ENCODE results near the gene ATP6V1B1. TPM values are rescaled to one million over a fixed set of nuclear protein-coding genes. Genes with fewer than 3 reads are reported as not detected.

ATP6V1B1 gene
- total and polyA plus RNA-seq, 2 of the 13 experiments (the other 11 are each of a cell fraction or from before 2014, with no cell fraction given), result 0.58 to 1.6 TPM

- no peak for TF ChIP-seq ATF2 (CRISPR knock-in tag; IDR thresholded peaks at IDR 0.05)
- TF ChIP-seq ZNF605 (CRISPR knock-in tag; IDR thresholded peaks at IDR 0.05), result 0 out of 2 replicates have a peak, but pooled peaks have one; percentile 35
- no peak for TF ChIP-seq DPF2 (CRISPR knock-in tag; IDR thresholded peaks at IDR 0.05; ENCODE audit: borderline replicate concordance, low read depth)
- no peak for TF ChIP-seq ISL2 (CRISPR knock-in tag; IDR thresholded peaks at IDR 0.05)
- TF ChIP-seq CREB3 (CRISPR knock-in tag; IDR thresholded peaks at IDR 0.05), result no peak
- no peak for TF ChIP-seq RFXAP (CRISPR knock-in tag; IDR thresholded peaks at IDR 0.05; ENCODE audit: borderline replicate concordance)
- TF ChIP-seq ETV6 (CRISPR knock-in tag; conservative IDR thresholded peaks at IDR 0.05), result no peak
- TF ChIP-seq CEBPG (CRISPR knock-in tag; IDR thresholded peaks at IDR 0.05), result no peak
- no peak for TF ChIP-seq ZBTB44 (CRISPR knock-in tag; IDR thresholded peaks at IDR 0.05)
- no peak for TF ChIP-seq ZNF382 (CRISPR knock-in tag; IDR thresholded peaks at IDR 0.05; ENCODE audit: borderline replicate concordance)
- no peak for TF ChIP-seq ATAD3A (CRISPR knock-in tag; IDR thresholded peaks at IDR 0.05)
- no peak for TF ChIP-seq ZKSCAN8 (CRISPR knock-in tag; IDR thresholded peaks at IDR 0.05; ENCODE audit: borderline replicate concordance)
- TF ChIP-seq ZBTB26 (CRISPR knock-in tag; IDR thresholded peaks at IDR 0.05; ENCODE audit: borderline replicate concordance), result no peak
- peak; percentile 48; the same call in 1 of the 2 replicates for TF ChIP-seq ZNF274 (CRISPR knock-in tag; IDR thresholded peaks at IDR 0.05)
- no peak for TF ChIP-seq ZHX1 (CRISPR knock-in tag; IDR thresholded peaks at IDR 0.05; ENCODE audit: low read depth)
- TF ChIP-seq SKIL (CRISPR knock-in tag; IDR thresholded peaks at IDR 0.05; ENCODE audit: borderline replicate concordance), result no peak
- no peak for TF ChIP-seq MXI1 (IDR thresholded peaks at IDR 0.05; ENCODE audit: borderline replicate concordance, low read depth, low read length)
- TF ChIP-seq BHLHE40 (IDR thresholded peaks at IDR 0.05; ENCODE audit: low read length), result no peak
- TF ChIP-seq KDM5B (CRISPR knock-in tag; IDR thresholded peaks at IDR 0.05; ENCODE audit: borderline replicate concordance), result peak; percentile 68; the same call in 1 of the 2 replicates
Measured at GRCh38 chr2:70937866-70938585, 2.3 kb downstream of the ATP6V1B1 start (continued).

Measured in HepG2 (cell line).